Caki2 (cell line): ENCODE measurements around the gene CARNS1. TPM values are rescaled to one million over a fixed set of nuclear protein-coding genes. Genes with fewer than 3 reads are reported as not detected.
"Not testable (repeated sequence)": the region's sequence is repeated elsewhere in the genome, so short reads cannot be mapped to it uniquely, and the experiment has no call there.

Experiments
- DNase-seq: peaks from one replicate; pipeline ENCODE4 v3.0.0-alpha.2; 2015; ENCODE audit warnings: low read depth
- in situ Hi-C: cut with HindIII; loops from 2 replicates; pipeline ENCODE4 v1.10.0; 2016; ENCODE audit warnings: low sequenced_read_pairs, low pct_unique_long_range_greater_than_20kb, mixed read lengths
- total RNA-seq: library from RNA; depleted of rRNA; stranded (reverse); fragments of >200 nt; shearing (Covaris generic); gene quantifications from 2 replicates; pipeline ENCODE4 v1.2.3, GENCODE V29; 2014; ENCODE audit warnings: low replicate concordance

Gene CARNS1
- total RNA-seq, 1 experiment from 2014 or later, result 0.03 TPM

GRCh38 chr11:67391304-67392182, 23.9 kb upstream of the CARNS1 start, which contains the start of gene RAD9A:
TSS of gene RAD9A (plus strand) at chr11:67391986. CDS start at chr11:67392045, 59 bp downstream.
- in situ Hi-C loops, result no loop called here
- DNase-seq, result peak; percentile 77

GRCh38 chr11:67392183-67392715, 23.2 kb upstream of the CARNS1 start:
- no peak for DNase-seq
- in situ Hi-C loops, result no loop called here

- DNase-seq, result no peak
- in situ Hi-C loops, result no loop called here
These were observed 22.0 kb upstream of the CARNS1 start for GRCh38 chr11:67393437-67393836.

- in situ Hi-C loops, result no loop called here
- no peak for DNase-seq
These were observed 21.5 kb upstream of the CARNS1 start for GRCh38 chr11:67393990-67394389.

GRCh38 chr11:67395555-67396258, 19.8 kb upstream of the CARNS1 start:
- no peak for DNase-seq
- in situ Hi-C loops, result no loop called here

- in situ Hi-C loops, result no loop called here
- no peak for DNase-seq
These were observed 19.3 kb upstream of the CARNS1 start for GRCh38 chr11:67396259-67396581.

GRCh38 chr11:67396587-67397389, 18.7 kb upstream of the CARNS1 start:
- no peak for DNase-seq
- in situ Hi-C loops, result no loop called here

- no peak for DNase-seq
- in situ Hi-C loops, result no loop called here
These were observed 17.9 kb upstream of the CARNS1 start for GRCh38 chr11:67397536-67397935.

GRCh38 chr11:67397986-67398660, 17.4 kb upstream of the CARNS1 start:
- DNase-seq, result no peak
- in situ Hi-C loops, result no loop called here

- in situ Hi-C loops, result no loop called here
- no peak for DNase-seq
These were observed 16.6 kb upstream of the CARNS1 start for GRCh38 chr11:67398661-67399563.

- in situ Hi-C loops, result no loop called here
These were observed 15.1 kb upstream of the CARNS1 start for GRCh38 chr11:67400251-67400941.

GRCh38 chr11:67400942-67401494, 14.5 kb upstream of the CARNS1 start:
- in situ Hi-C loops, result no loop called here
- no peak for DNase-seq

More at GRCh38 chr11:67400251-67400941, 15.1 kb upstream of the CARNS1 start:
- DNase-seq, result no peak

GRCh38 chr11:67401495-67402191, 13.8 kb upstream of the CARNS1 start, which contains the start of gene PPP1CA:
TSS of gene PPP1CA (minus strand) at chr11:67401858. CDS start at chr11:67401782, 76 bp downstream.
- peak; percentile 70 for DNase-seq

GRCh38 chr11:67402192-67402839, 13.2 kb upstream of the CARNS1 start:
- DNase-seq, in situ Hi-C loops: not testable (repeated sequence)

More at GRCh38 chr11:67401495-67402191, 13.8 kb upstream of the CARNS1 start, which contains the start of gene PPP1CA:
- in situ Hi-C loops, result no loop called here

- in situ Hi-C loops, DNase-seq: not testable (repeated sequence)
These were observed 12.4 kb upstream of the CARNS1 start for GRCh38 chr11:67403085-67403484.
